ENCODE data around the gene PTH2. TPM values are rescaled to one million over a fixed set of nuclear protein-coding genes. Genes with fewer than 3 reads are reported as not detected.

The PTH2 gene
- total RNA-seq, 2 donors from 2014 or later, result not detected

DNA sequence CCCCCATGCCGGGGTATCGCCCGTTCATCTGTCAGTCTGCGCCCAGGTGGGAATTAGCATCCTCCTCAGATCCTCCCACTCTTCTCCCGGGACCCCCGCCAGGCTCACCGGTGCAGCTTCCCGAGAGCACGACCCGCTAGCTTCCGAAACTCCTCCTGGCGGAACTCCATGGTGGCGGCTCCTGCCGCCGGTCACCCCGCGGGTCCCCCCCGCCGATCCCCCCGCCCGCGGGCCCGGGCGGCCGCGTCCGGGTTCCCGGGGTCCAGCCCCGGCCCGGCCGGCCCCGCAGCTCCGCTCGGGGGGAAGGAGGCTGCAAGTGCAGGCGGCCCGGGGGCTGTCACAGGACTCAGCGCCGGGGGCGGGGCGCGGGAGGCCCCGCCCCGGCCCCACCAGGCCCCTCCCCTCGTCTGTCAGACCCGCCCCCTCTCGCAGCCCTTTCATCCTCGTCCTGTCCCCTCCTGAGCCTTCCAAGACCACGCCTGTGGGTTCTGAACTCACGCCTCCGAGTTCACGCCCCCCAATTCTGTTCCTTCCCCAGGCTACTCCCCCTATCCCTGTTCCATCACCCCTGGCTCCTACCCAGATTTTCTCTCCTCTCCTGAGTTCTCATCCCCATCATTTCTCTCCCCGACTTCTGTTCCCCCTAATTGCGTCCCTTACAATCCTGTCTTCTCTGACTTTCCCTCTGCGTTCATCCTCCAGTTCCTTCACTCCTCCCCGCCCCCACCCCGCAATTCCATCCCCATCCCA, 18.1 kb upstream of the PTH2 start, which contains the start of gene SLC17A7:
Gene SLC17A7 (minus strand): TSS at position 318 of the 750 bp plus-strand sequence. CDS start 148 bp downstream, at position 170.
- peaks cover 21% of the 10 kb centered on the region for H3K4me1 Mint-ChIP-seq
- H3K27ac Mint-ChIP-seq, result no peak within 1 kb of the TSS
- H3K4me3 Mint-ChIP-seq, result peak within 1 kb of the TSS; percentile 76
- H3K9me3 Mint-ChIP-seq, result no peaks in the 10 kb centered on the region
- peaks cover 56% of the 10 kb centered on the region for H3K27me3 Mint-ChIP-seq
- H3K36me3 Mint-ChIP-seq (ENCODE audit: low read depth), result peaks cover 8% of the 10 kb centered on the region
- no peak for ATAC-seq (replicated peaks)

DNA sequence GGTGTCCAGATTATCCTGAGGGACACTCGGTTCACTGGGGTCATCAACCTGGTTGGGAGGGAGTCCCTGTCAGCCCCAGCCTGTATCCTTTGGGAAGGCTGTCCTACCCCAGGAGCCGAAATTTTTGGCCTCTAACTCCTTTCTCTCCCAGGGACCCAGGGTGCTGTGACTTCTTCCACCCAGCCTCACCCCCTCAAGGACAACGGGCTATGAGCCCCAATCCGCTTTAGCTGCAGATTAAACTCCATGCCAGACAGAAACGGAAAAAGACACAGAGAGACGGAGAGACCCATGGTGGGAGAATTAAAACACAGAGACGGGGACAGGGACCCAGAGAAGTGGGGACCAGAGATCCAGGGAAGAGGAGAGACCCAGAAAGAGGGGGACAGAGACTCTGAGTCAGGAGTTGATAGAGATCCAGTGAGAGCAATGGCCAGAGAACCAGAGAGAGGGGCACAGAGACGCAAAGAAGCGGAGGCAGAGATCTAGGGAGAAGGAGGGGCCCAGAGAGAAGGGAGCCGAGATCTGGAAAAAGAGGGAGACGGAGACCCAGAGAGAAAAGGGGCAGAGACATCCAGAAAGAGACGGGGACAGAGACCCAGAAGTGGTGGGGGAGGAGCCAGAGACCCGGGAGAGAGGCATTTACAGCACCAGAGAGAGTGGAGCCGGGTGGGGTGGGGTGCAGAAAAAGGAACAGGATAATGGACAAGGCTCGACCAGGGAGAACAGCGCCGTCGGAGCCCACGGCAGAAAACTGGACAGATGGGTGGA, 17.4 kb upstream of the PTH2 start:
- Mint-ChIP-seq H3K27me3 (peaks cover 61% of the 10 kb centered on the region), H3K36me3 (ENCODE audit: low read depth) (peaks cover 6% of the 10 kb centered on the region), H3K4me1 (peaks cover 21% of the 10 kb centered on the region), H3K4me3 (peak overlapping the region; percentile 35), H3K27ac (no peak overlapping the region), H3K9me3 (no peaks in the 10 kb centered on the region)
- ATAC-seq (replicated peaks), result no peak

DNA sequence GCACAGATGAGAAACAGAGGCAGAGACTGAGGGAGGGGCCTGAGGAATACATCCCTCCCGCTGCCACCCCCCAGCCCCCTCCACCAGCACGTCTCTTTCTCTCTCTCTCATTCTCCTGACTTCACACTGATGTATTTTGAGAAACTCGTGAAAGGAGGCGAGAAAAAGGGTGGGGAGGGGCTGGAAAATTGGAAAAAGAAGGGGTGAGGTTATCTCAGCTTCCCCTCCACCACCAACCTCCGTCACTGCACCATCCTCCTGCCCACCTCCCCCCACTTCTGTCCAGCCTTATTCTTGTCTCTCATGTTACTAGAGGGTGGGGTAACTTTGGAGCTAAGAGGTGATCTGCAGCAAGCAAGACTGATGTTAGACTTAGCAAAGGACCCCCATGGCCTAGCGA, 16.6 kb upstream of the PTH2 start:
- Mint-ChIP-seq H3K4me3 (no peak overlapping the region), H3K9me3 (no peaks in the 10 kb centered on the region), H3K27me3 (peaks cover 68% of the 10 kb centered on the region), H3K4me1 (peaks cover 16% of the 10 kb centered on the region), H3K27ac (no peak overlapping the region), H3K36me3 (ENCODE audit: low read depth) (peaks cover 6% of the 10 kb centered on the region)
- no peak for ATAC-seq (replicated peaks)

DNA sequence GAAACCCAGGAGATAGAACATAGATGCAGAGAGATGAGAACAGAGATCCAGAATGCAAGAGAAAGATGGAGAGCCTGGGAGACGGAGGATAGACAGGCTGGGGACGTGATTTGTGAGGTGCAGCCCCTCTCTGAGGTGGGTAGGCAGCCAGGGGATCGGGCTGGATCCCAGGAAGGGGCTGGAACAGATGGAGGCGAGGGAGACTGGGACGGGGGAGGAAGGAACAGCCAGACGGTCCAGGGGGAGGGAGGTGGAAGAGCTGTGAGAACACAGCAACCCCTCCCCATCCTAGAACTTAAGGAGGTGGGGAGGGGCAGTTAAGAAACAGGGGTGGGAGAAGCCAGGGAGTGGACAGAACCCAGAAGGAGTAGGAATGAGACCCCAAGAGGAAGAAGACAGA, 15.0 kb upstream of the PTH2 start:
- Mint-ChIP-seq H3K27me3 (peaks cover 77% of the 10 kb centered on the region), H3K4me3 (no peak overlapping the region), H3K9me3 (no peaks in the 10 kb centered on the region), H3K4me1 (peaks cover 20% of the 10 kb centered on the region), H3K36me3 (ENCODE audit: low read depth) (peaks cover 6% of the 10 kb centered on the region), H3K27ac (no peak overlapping the region)
- ATAC-seq (replicated peaks), result no peak

DNA sequence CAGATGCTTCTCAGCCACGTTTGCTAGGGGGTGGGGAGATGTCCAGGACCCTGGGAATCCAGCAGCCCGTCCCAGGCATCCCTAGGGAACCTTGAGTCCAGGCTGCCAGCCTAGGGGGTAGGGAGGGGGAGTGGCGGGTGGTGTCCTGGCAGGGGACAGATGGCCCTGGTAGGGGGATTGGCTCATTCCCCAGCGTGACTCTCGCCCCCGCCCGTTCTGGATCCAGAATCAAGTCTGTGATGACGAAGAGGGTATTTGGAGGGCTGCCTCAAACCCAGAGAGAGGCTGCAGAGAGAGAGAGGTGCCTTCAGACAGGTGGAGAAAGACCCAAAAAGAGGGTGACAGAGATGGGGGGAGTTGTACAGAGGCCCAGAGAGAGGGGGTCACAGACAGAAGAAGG, 14.0 kb upstream of the PTH2 start:
- Mint-ChIP-seq H3K9me3 (no peaks in the 10 kb centered on the region), H3K4me1 (peaks cover 18% of the 10 kb centered on the region), H3K36me3 (ENCODE audit: low read depth) (peaks cover 6% of the 10 kb centered on the region), H3K27ac (no peak overlapping the region), H3K4me3 (no peak overlapping the region), H3K27me3 (peaks cover 80% of the 10 kb centered on the region)
- ATAC-seq (replicated peaks), result no peak

DNA sequence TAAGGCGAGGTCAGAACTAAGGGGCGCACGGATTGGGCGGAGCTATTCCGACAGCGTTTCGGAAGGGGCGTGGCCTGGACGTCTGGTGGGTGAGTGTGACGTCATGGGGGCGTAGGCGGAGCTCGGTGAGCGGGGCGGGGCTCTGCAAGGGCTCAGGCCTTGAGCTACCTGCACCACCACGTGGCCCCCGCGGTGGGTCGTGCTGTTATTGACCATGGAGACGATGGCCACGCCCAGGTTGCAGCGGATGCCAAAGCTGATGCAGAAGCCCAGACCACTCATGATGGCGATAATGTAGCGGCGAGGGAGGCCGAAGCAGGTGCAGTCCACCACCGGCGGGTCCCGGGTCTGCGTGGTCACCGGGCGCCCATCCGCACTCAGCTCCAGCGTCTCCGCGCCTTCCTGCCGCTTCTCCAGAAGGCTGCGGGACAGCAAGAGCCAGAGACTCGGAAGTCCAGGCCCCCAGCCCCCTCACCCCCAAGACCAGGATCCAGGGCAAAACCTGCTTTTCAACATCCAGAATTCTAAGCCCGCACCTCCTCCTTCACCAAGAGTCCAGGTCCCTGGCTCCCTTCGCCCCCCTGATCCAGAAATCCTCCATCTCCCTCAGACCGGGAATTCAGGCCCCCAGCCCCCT, 13.3 kb upstream of the PTH2 start:
- Mint-ChIP-seq H3K27ac (no peak overlapping the region), H3K9me3 (no peaks in the 10 kb centered on the region), H3K36me3 (ENCODE audit: low read depth) (peaks cover 6% of the 10 kb centered on the region), H3K4me1 (peaks cover 13% of the 10 kb centered on the region), H3K27me3 (peaks cover 76% of the 10 kb centered on the region), H3K4me3 (no peak overlapping the region)
- ATAC-seq (replicated peaks), result peak; percentile 19

DNA sequence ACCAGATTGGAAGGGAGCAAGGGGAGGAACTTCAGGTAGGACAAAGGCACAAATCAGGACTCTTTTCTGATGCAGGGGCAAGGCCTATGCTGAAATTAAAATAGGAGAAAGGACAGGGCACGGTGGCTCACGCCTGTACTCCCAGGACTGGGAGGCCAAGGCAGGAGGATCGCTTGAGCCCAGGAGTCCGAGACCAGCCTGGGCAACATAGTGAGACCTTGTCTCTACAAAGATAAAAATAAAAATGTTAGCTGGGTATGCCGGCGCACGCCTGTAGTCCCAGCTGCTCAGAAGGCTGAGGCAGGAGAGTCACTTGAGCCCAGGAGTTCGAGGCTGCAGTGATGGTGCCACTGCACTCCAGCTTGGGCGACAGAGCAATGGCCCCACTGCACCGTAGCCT, 12.4 kb upstream of the PTH2 start:
- ATAC-seq (replicated peaks), result no peak
- Mint-ChIP-seq H3K4me3 (no peak overlapping the region), H3K36me3 (ENCODE audit: low read depth) (peaks cover 6% of the 10 kb centered on the region), H3K4me1 (peaks cover 12% of the 10 kb centered on the region), H3K27ac (no peak overlapping the region), H3K9me3 (no peaks in the 10 kb centered on the region), H3K27me3 (peaks cover 75% of the 10 kb centered on the region)

DNA sequence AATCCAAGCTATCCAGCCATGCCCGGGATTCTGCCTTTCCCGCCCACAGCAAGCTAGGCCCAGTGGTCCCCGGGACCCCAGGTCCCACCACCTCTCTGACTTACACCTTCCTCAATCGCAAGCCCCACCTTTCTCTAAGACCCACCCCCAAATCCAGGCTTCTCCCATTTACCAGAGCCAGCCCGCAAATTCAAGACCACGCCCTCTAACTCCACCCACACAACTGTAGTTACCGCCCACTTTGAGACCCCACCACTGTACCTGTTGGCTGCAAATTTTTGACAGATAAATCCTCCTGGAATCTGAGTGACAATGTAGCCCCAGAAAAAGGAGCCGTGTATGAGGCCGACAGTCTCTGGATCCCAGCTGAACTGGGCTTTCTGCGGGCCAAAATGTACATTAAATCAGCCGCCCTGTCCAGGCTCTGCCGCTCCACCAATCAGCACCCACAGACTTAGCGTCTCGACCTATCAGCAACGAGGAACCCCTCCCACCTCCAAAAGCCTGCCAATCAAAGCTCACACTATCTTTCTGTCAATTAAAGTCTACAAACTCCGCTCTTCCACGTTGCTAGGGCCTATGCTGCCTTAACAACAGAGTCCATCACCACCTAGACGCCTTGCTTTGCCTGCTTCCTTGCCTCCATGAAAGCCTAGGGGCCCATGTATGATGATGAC, 11.8 kb upstream of the PTH2 start:
- no peak overlapping the region for H3K27ac Mint-ChIP-seq
- ATAC-seq (replicated peaks), result no peak
- peaks cover 75% of the 10 kb centered on the region for H3K27me3 Mint-ChIP-seq
- peaks cover 12% of the 10 kb centered on the region for H3K36me3 Mint-ChIP-seq (ENCODE audit: low read depth)
- peaks cover 18% of the 10 kb centered on the region for H3K4me1 Mint-ChIP-seq
- H3K9me3 Mint-ChIP-seq, result no peaks in the 10 kb centered on the region
- H3K4me3 Mint-ChIP-seq, result no peak overlapping the region

DNA sequence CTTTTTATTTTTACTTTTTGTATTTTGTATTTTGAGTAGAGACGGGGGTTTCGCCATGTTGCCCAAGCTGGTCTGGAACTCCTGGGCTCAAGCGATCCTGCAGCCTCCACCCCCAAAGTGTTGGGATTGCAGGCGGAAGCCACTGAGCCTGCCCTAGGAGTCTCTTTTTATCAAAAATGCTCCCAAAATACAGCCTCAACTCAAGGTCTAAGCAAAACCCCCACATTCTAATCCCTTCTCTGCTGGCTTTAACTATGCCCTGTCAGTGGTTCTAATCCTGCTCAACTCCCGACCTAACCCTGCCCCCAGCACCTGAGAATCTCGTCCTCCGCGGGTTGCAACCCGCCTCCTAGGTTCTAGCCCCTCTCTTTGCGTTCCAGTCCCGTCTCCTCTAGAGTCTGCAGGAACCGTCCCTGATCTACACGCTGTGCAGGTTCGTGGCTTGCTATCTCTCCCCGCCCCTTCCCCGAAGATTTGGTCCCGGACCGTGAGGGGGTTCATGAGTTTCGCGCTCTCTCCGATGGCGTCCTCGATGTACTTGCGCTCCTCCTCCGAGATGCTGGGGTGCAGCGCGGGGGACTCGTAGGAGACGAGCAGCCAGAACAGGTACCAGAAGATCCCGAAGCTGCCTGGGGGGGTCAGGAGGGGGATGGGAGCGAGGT, 10.1 kb upstream of the PTH2 start:
- H3K4me1 Mint-ChIP-seq, result peaks cover 22% of the 10 kb centered on the region
- no peak overlapping the region for H3K27ac Mint-ChIP-seq
- H3K36me3 Mint-ChIP-seq (ENCODE audit: low read depth), result peaks cover 15% of the 10 kb centered on the region

DNA sequence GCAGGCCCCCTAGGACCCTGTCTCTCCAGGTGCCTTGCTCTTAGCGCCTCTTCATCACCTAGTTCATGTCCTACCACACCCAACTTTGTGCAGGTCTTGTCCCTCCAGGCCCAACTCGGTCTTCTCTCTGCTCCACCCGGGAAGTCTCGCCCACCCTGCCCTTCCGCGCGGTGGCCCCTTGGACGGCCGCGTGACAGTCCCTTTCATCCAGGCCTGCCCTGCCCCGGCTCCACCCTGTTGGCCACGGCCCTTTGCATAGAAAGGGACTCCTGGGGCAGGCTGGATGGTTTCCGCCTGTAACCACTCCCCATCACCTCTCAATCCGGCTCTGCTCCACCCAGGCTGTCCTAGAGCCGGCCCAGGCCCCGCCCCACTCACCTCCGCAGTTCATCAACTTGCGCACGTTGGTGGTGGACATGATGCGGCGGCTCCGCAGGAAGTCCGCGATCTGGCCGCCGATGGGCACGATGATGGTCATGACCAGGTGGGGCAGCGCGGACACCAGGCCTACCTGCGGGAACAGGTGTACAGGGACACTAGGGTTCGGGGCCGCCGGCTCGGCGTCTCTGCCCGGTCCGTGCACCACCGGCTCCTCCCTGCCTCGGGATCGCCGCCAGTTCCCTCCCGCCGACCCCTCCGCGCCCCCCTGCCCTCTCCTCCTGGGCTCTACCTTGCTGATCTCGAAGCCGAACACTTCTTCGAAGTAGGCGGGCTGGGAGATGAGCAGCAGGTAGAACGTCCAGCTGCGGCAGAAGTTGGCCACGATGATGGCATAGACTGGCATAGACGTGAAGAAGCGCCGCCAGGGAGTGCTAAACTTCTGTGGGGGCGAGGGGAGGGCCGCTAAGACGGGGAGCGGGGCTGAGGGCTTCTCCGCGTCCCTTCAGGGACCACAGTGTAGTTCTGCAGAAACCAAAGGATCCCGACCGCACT, 9.2 kb upstream of the PTH2 start:
- H3K36me3 Mint-ChIP-seq (ENCODE audit: low read depth), result peaks cover 15% of the 10 kb centered on the region
- peaks cover 22% of the 10 kb centered on the region for H3K4me1 Mint-ChIP-seq
- no peak overlapping the region for H3K27ac Mint-ChIP-seq
- peak overlapping the region; percentile 36 for H3K4me3 Mint-ChIP-seq
- no peaks in the 10 kb centered on the region for H3K9me3 Mint-ChIP-seq
- H3K27me3 Mint-ChIP-seq, result peaks cover 64% of the 10 kb centered on the region
- peak; percentile 69 for ATAC-seq (replicated peaks)

More for the DNA sequence above, 10.1 kb upstream of the PTH2 start:
- Mint-ChIP-seq H3K4me3 (peak overlapping the region; percentile 5), H3K9me3 (no peaks in the 10 kb centered on the region), H3K27me3 (peaks cover 69% of the 10 kb centered on the region)
- no peak for ATAC-seq (replicated peaks)

DNA sequence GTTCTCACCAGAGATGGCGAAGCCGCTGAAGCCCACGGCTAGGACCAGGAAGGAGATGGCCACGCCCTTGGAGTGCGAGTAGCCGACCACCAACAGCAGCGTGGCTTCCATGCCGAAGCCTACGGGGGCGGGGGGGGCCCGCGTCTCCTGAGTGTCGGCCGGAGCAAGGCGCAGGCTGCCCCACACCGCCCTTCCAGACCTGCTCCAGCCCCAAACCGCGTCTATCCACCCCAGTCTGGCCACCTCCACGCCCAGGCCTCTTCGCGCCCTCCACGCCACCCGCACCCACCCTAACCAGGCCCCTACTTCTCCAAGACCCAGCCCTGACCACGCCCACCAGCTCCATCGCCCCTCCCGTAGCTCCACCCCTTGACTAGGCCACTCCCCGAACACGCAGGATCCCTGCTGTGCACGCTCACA, 8.1 kb upstream of the PTH2 start:
- Mint-ChIP-seq H3K36me3 (ENCODE audit: low read depth) (peaks cover 13% of the 10 kb centered on the region), H3K27ac (no peak overlapping the region)
- no peak for ATAC-seq (replicated peaks)

DNA sequence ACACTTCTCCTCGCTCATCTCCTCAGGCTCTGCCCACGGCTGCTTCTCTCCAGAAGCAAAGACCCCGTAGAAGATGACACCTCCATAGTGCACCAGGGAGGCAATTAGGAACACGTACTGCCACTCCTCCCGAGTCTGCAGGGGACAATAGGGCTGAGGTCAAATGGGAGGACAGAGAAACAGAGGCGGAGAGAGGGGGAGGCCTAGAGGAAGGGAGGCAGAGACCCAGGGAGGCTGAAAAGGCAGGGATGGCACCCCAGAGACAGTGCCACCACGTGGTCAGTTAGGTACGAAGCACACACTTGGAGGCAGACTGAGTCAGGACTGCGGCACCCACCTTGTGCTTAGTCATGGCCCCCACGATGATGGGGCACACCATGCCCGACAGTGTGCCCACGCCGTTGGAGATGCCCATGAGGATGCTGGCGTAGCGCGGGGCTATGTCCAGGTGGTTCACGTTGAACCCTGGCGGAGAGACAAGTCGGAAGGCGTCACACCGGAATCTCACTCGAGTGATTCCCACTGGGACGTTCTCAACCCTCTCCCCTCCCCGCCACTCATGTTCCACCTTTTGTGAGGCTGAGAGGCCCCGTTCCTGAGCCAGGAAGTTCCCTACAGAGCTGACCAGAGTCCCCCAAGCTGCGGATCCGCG, 7.6 kb upstream of the PTH2 start:
- Mint-ChIP-seq H3K36me3 (ENCODE audit: low read depth) (peaks cover 9% of the 10 kb centered on the region), H3K4me3 (no peak overlapping the region), H3K4me1 (peaks cover 34% of the 10 kb centered on the region), H3K27me3 (peaks cover 66% of the 10 kb centered on the region), H3K27ac (no peak overlapping the region), H3K9me3 (no peaks in the 10 kb centered on the region)
- ATAC-seq (replicated peaks), result peak; percentile 54

More for the DNA sequence above, 8.1 kb upstream of the PTH2 start:
- no peak overlapping the region for H3K4me3 Mint-ChIP-seq
- no peaks in the 10 kb centered on the region for H3K9me3 Mint-ChIP-seq
- peaks cover 32% of the 10 kb centered on the region for H3K4me1 Mint-ChIP-seq
- H3K27me3 Mint-ChIP-seq, result peaks cover 67% of the 10 kb centered on the region
